Measurements from ENCODE around the gene PCDHB6. TPM values are rescaled to one million over a fixed set of nuclear protein-coding genes. Genes with fewer than 3 reads are reported as not detected.
"Not testable (repeated sequence)": the region's sequence is repeated elsewhere in the genome, so short reads cannot be mapped to it uniquely, and the experiment has no call there.

Gene PCDHB6
- total and polyA plus RNA-seq, 2 of the 13 experiments (the other 11 are each of a cell fraction or from before 2014, with no cell fraction given), result 0.01 to 0.04 TPM

DNA sequence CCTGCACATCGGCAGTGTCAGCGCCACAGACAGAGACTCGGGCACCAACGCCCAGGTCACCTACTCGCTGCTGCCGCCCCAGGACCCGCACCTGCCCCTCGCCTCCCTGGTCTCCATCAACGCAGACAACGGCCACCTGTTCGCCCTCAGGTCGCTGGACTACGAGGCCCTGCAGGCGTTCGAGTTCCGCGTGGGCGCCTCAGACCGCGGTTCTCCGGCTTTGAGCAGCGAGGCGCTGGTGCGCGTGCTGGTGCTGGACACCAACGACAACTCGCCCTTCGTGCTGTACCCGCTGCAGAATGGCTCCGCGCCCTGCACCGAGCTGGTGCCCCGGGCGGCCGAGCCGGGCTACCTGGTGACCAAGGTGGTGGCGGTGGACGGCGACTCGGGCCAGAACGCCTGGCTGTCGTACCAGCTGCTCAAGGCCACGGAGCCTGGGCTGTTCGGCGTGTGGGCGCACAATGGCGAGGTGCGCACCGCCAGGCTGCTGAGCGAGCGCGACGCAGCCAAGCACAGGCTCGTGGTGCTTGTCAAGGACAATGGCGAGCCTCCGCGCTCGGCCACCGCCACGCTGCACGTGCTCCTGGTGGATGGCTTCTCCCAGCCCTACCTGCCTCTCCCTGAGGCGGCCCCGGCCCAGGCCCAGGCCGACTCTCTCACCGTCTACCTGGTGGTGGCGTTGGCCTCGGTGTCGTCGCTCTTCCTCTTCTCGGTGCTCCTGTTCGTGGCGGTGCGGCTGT, 26.3 kb upstream of the PCDHB6 start:
- H3K4me2 ChIP-seq (ENCODE audit: low read depth, low read length); H3K79me2 ChIP-seq (ENCODE audit: insufficient read depth, low read length); DNase-seq (ENCODE audit: low spot score); CTCF ChIA-PET (ENCODE audit: low intra/inter-chr PET ratio, low total read pairs); H2AFZ ChIP-seq (ENCODE audit: low read length); in situ Hi-C loops (cut with HindIII; ENCODE audit: extremely low pct_ligation_motif_present, low pct_unique_long_range_greater_than_20kb); BruUV-seq (replicated peaks); H3K9me3 ChIP-seq (ENCODE audit: low read length); POLR2A ChIA-PET; ATAC-seq; FAIRE-seq; H3K27ac ChIP-seq (ENCODE audit: extremely low read length, insufficient read depth, low read length); intact Hi-C loops (cut with micrococcal nuclease; ENCODE audit: unreplicated experiment); H4K20me1 ChIP-seq (ENCODE audit: insufficient read depth, low read length); H3K4me1 ChIP-seq (ENCODE audit: insufficient read depth, low read length); H3K4me3 ChIP-seq (replicated peaks in 1 of 3; ENCODE audit: insufficient read depth in 1 of 3, low read depth in 2 of 3, low read length in 3 of 3); H3K9ac ChIP-seq (ENCODE audit: insufficient read depth, low read depth, low read length); H3K27me3 ChIP-seq (ENCODE audit: control insufficient read depth in 1 of 2, insufficient read depth in 2 of 2, low read length in 2 of 2); H3K36me3 ChIP-seq (replicated peaks in 1 of 2; ENCODE audit: control insufficient read depth in 1 of 2, insufficient read depth in 2 of 2, low read length in 2 of 2): not testable (repeated sequence)
- WGBS (ENCODE audit: low lambda C conversion rate), result 82% methylated on average over 11 of the region's 73 CpGs

GRCh38 chr5:141127305-141127704, 22.6 kb upstream of the PCDHB6 start:
- in situ Hi-C loops (cut with HindIII; ENCODE audit: extremely low pct_ligation_motif_present, low pct_unique_long_range_greater_than_20kb) (no loop called here), intact Hi-C loops (cut with micrococcal nuclease; ENCODE audit: unreplicated experiment) (no loop called here)
- 2% methylated on average over 1 of the region's 1 CpG for WGBS (ENCODE audit: low lambda C conversion rate)
- no peak overlapping the region for H3K27ac ChIP-seq (ENCODE audit: extremely low read length, insufficient read depth, low read length)
- no peaks in the 10 kb centered on the region for H3K4me1 ChIP-seq (ENCODE audit: insufficient read depth, low read length)
- no peak overlapping the region for H3K4me3 ChIP-seq (replicated peaks in 1 of 3; ENCODE audit: insufficient read depth in 1 of 3, low read depth in 2 of 3, low read length in 3 of 3)
- H4K20me1 ChIP-seq (ENCODE audit: insufficient read depth, low read length), result no peaks in the 10 kb centered on the region
- no peaks in the 10 kb centered on the region for H3K9me3 ChIP-seq (ENCODE audit: low read length)
- no TSS peak for BruUV-seq (replicated peaks)
- no peaks in the 10 kb centered on the region for H3K36me3 ChIP-seq (replicated peaks in 1 of 2; ENCODE audit: control insufficient read depth in 1 of 2, insufficient read depth in 2 of 2, low read length in 2 of 2)
- DNase-seq (ENCODE audit: low spot score), result no peak
- no peaks in the 10 kb centered on the region for H3K27me3 ChIP-seq (ENCODE audit: control insufficient read depth in 1 of 2, insufficient read depth in 2 of 2, low read length in 2 of 2)
- ATAC-seq, result no peak
- no peak overlapping the region for H2AFZ ChIP-seq (ENCODE audit: low read length)
- CTCF ChIA-PET (ENCODE audit: low intra/inter-chr PET ratio, low total read pairs), result no interaction called here
- H3K4me2 ChIP-seq (ENCODE audit: low read depth, low read length), result no peak overlapping the region
- H3K9ac ChIP-seq (ENCODE audit: insufficient read depth, low read depth, low read length), result no peak overlapping the region
- POLR2A ChIA-PET, result no interaction called here
- no peak for FAIRE-seq
- no peaks in the 10 kb centered on the region for H3K79me2 ChIP-seq (ENCODE audit: insufficient read depth, low read length)
- TF ChIP-seq ZNF543 (CRISPR knock-in tag; IDR thresholded peaks at IDR 0.05) (no peak), CBX5 (CRISPR knock-in tag; IDR thresholded peaks at IDR 0.05; ENCODE audit: borderline replicate concordance) (no peak), ASH2L (IDR thresholded peaks at IDR 0.05; ENCODE audit: insufficient read length, low read depth, low read length) (no peak), ZNF790 (CRISPR knock-in tag; IDR thresholded peaks at IDR 0.05; ENCODE audit: borderline replicate concordance) (no peak), SMAD9 (CRISPR knock-in tag; IDR thresholded peaks at IDR 0.05) (no peak), ZNF800 (CRISPR knock-in tag; IDR thresholded peaks at IDR 0.05) (no peak), ZNF83 (CRISPR knock-in tag; IDR thresholded peaks at IDR 0.05; ENCODE audit: borderline replicate concordance) (no peak), MAFF (IDR thresholded peaks at IDR 0.05; ENCODE audit: low read depth, low read length) (no peak), PHF5A (CRISPR knock-in tag; IDR thresholded peaks at IDR 0.05; ENCODE audit: low read depth, unreplicated experiment) (no peak), ZNF761 (CRISPR knock-in tag; conservative IDR thresholded peaks at IDR 0.05) (no peak), HMGA1 (CRISPR knock-in tag; conservative IDR thresholded peaks at IDR 0.05) (no peak), TOE1 (CRISPR knock-in tag; IDR thresholded peaks at IDR 0.05) (no peak)
- TF ChIP-seq, protein P1, sequence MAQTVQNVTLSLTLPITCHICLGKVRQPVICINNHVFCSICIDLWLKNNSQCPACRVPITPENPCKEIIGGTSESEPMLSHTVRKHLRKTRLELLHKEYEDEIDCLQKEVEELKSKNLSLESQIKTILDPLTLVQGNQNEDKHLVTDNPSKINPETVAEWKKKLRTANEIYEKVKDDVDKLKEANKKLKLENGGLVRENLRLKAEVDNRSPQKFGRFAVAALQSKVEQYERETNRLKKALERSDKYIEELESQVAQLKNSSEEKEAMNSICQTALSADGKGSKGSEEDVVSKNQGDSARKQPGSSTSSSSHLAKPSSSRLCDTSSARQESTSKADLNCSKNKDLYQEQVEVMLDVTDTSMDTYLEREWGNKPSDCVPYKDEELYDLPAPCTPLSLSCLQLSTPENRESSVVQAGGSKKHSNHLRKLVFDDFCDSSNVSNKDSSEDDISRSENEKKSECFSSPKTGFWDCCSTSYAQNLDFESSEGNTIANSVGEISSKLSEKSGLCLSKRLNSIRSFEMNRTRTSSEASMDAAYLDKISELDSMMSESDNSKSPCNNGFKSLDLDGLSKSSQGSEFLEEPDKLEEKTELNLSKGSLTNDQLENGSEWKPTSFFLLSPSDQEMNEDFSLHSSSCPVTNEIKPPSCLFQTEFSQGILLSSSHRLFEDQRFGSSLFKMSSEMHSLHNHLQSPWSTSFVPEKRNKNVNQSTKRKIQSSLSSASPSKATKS (CRISPR knock-in tag; IDR thresholded peaks at IDR 0.05), result no peak
